Gastrocnemius medialis (tissue), 4 donors: ENCODE data around the gene PTPN23. TPM values are rescaled to one million over a fixed set of nuclear protein-coding genes. Genes with fewer than 3 reads are reported as not detected.

Source experiments
- ATAC-seq, 2 donors: fragments of 150-250 bp; one replicate each; pipeline ENCODE4 v1.9.1; 2016
- DNase-seq, 2 donors: peaks; one replicate each; pipeline ENCODE4 v3.0.0-alpha.2; 2019
- H3K27ac ChIP-seq, 4 donors: fragments of 200-600 bp; sonication (generic); 1 replicate in 1 of 4; 2 replicates in 3 of 4; pipeline ENCODE4 v1.5.1; 2016 to 2018; ENCODE audit warnings: mild to moderate bottlenecking in 2 of 4, moderate library complexity in 1 of 4
- H3K27me3 ChIP-seq, 3 donors: fragments of 200-600 bp; sonication (generic) in 2 of 3; 1 replicate in 1 of 3; 2 replicates in 2 of 3; pipeline versions ENCODE4 v1.5.1 to v1.6.0; 2016 to 2019; ENCODE audit warnings: mild to moderate bottlenecking in 1 of 3, moderate library complexity in 1 of 3
- H3K36me3 ChIP-seq, 2 donors: fragments of 200-600 bp; sonication (generic) in 1 of 2; one replicate each; pipeline ENCODE4 v1.5.1; 2017 to 2018
- H3K4me1 ChIP-seq, 2 donors: fragments of 200-600 bp; sonication (generic) in 1 of 2; one replicate each; pipeline ENCODE4 v1.5.1; 2016 to 2017; ENCODE audit warnings: mild to moderate bottlenecking in 2 of 2
- H3K4me3 ChIP-seq, 4 donors: fragments of 200-600 bp; sonication (generic) in 3 of 4; 1 replicate in 1 of 4; 2 replicates in 3 of 4; pipeline ENCODE4 v1.5.1; 2016 to 2019; ENCODE audit warnings: mild to moderate bottlenecking in 2 of 4
- H3K9me3 ChIP-seq, 3 donors: fragments of 200-600 bp; sonication (generic) in 2 of 3; 1 replicate in 1 of 3; 2 replicates in 2 of 3; pipeline ENCODE4 v1.5.1; 2016 to 2019
- CTCF ChIP-seq, 5 experiments: fragments of 450-650 bp in 3 of 5; fragments of 200-600 bp in 2 of 5; sonication (generic) in 2 of 5; IDR thresholded peaks in 4 of 5; conservative IDR thresholded peaks in 1 of 5; 1 replicate in 4 of 5; 2 replicates in 1 of 5; pipeline ENCODE4 v1.5.1; 2016 to 2019; ENCODE audit warnings: antibody characterized with exemption in 5 of 5, mild to moderate bottlenecking in 3 of 5, moderate library complexity in 3 of 5
- POLR2A ChIP-seq, 2 donors: fragments of 450-650 bp; IDR thresholded peaks; one replicate each; pipeline ENCODE4 v1.6.1; 2017; ENCODE audit warnings: antibody characterized with exemption in 2 of 2, mild to moderate bottlenecking in 2 of 2, moderate library complexity in 2 of 2
- in situ Hi-C, 4 donors: fragments of 200-750 bp; cut with MboI; loops; one replicate each; pipeline versions ENCODE4 v1.15.0 to v1.8.0; 2017; ENCODE audit warnings: low sequenced_read_pairs in 4 of 4
- intact Hi-C: fragments of 100-400 bp; cut with DNase I; formaldehyde crosslinking; loops from one replicate; pipeline ENCODE4 v1.15.1; 2023; ENCODE audit warnings: low total_unique reads
- total RNA-seq, 4 donors: library from RNA; depleted of rRNA; stranded (reverse); fragments of >200 nt; gene quantifications; one replicate each; pipeline versions ENCODE4 v1.1.0 to v1.2.3, GENCODE V29; 2016

PTPN23 gene
- total RNA-seq, 4 donors from 2014 or later: 10.5 to 37.3 (median 23.7) TPM

- Histone ChIP-seq H3K27me3 (no peaks in the 10 kb centered on the region), H3K36me3 (peaks cover 0 to 73% of the 10 kb centered on the region in 2 donors), H3K4me1 (peaks cover 4 to 11% of the 10 kb centered on the region in 2 donors), H3K4me3 (no peak overlapping the region), H3K27ac (no peak overlapping the region), H3K9me3 (no peaks in the 10 kb centered on the region)
- in situ Hi-C loops (no loop called here), intact Hi-C loops (no loop called here)
- no peak for TF ChIP-seq CTCF (IDR thresholded peaks at IDR 0.05 in 4 of 5, conservative IDR thresholded peaks at IDR 0.05 in 1 of 5)
- TF ChIP-seq POLR2A (IDR thresholded peaks at IDR 0.05): no peak
- DNase-seq (no peak), ATAC-seq (no peak)
These were observed 27.3 kb downstream of the PTPN23 start for GRCh38 chr3:47407896-47408838.

GRCh38 chr3:47408839-47409229 lies 28.0 kb downstream of the PTPN23 start:
- Histone ChIP-seq H3K4me1 (peaks cover 4 to 11% of the 10 kb centered on the region in 2 donors), H3K27me3 (no peaks in the 10 kb centered on the region), H3K27ac (no peak overlapping the region), H3K4me3 (no peak overlapping the region), H3K9me3 (no peaks in the 10 kb centered on the region), H3K36me3 (peaks cover 0 to 80% of the 10 kb centered on the region in 2 donors)
- DNase-seq: no peak
- TF ChIP-seq CTCF (IDR thresholded peaks at IDR 0.05 in 4 of 5, conservative IDR thresholded peaks at IDR 0.05 in 1 of 5) (no peak), POLR2A (IDR thresholded peaks at IDR 0.05) (no peak)
- intact Hi-C loops: no loop called here
- ATAC-seq: no peak
- in situ Hi-C loops: no loop called here

- peaks cover 4 to 11% of the 10 kb centered on the region in 2 donors for H3K4me1 ChIP-seq
- ATAC-seq: no peak
- in situ Hi-C loops: no loop called here
- TF ChIP-seq CTCF (IDR thresholded peaks at IDR 0.05 in 4 of 5, conservative IDR thresholded peaks at IDR 0.05 in 1 of 5): no peak
- no peak for TF ChIP-seq POLR2A (IDR thresholded peaks at IDR 0.05)
- no peak overlapping the region for H3K27ac ChIP-seq
- peaks cover 0 to 85% of the 10 kb centered on the region in 2 donors for H3K36me3 ChIP-seq
- H3K4me3 ChIP-seq: no peak overlapping the region
- H3K9me3 ChIP-seq: no peaks in the 10 kb centered on the region
- no peaks in the 10 kb centered on the region for H3K27me3 ChIP-seq
- intact Hi-C loops: no loop called here
- DNase-seq: no peak
These were observed 28.5 kb downstream of the PTPN23 start for GRCh38 chr3:47409284-47409683.

GRCh38 chr3:47409688-47410416 lies 29.0 kb downstream of the PTPN23 start:
- intact Hi-C loops: no loop called here
- H3K9me3 ChIP-seq: no peaks in the 10 kb centered on the region
- H3K4me3 ChIP-seq: no peak overlapping the region
- in situ Hi-C loops: no loop called here
- DNase-seq (no peak), ATAC-seq (no peak)
- no peaks in the 10 kb centered on the region for H3K27me3 ChIP-seq
- no peak overlapping the region for H3K27ac ChIP-seq
- peaks cover 0 to 6% of the 10 kb centered on the region in 2 donors for H3K4me1 ChIP-seq
- TF ChIP-seq CTCF (IDR thresholded peaks at IDR 0.05 in 4 of 5, conservative IDR thresholded peaks at IDR 0.05 in 1 of 5): no peak
- no peak for TF ChIP-seq POLR2A (IDR thresholded peaks at IDR 0.05)
- peaks cover 0 to 90% of the 10 kb centered on the region in 2 donors for H3K36me3 ChIP-seq
